Thoracic aorta (tissue), 2 donors: Measurements from ENCODE around the gene SLC6A11. TPM values are rescaled to one million over a fixed set of nuclear protein-coding genes. Genes with fewer than 3 reads are reported as not detected.

Experiments used
- ATAC-seq: fragments of 150-250 bp; one replicate; pipeline ENCODE4 v1.8.0; 2017; ENCODE audit warnings: low read depth; ENCODE audit not compliant: insufficient number of reproducible peaks, low FRiP score
- DNase-seq: peaks from one replicate; pipeline ENCODE4 v3.0.0-alpha.2; 2020; ENCODE audit warnings: low spot score
- H3K27ac ChIP-seq, 2 donors: fragments of 200-600 bp; sonication (generic); 1 replicate in 1 of 2; 2 replicates in 1 of 2; pipeline ENCODE4 v1.5.1; 2016; ENCODE audit warnings: mild to moderate bottlenecking in 2 of 2, moderate library complexity in 2 of 2
- H3K27me3 ChIP-seq: fragments of 200-600 bp; sonication (generic); replicated peaks from 2 replicates; pipeline ENCODE4 v1.6.0; 2016; ENCODE audit warnings: mild to moderate bottlenecking; ENCODE audit not compliant: insufficient read depth
- H3K36me3 ChIP-seq: fragments of 200-600 bp; sonication (generic); one replicate; pipeline ENCODE4 v1.5.1; 2016
- H3K4me1 ChIP-seq, 2 donors: fragments of 200-600 bp; sonication (generic); 1 replicate in 1 of 2; 2 replicates in 1 of 2; pipeline versions ENCODE4 v1.5.1 to v1.6.0; 2016; ENCODE audit warnings: low read depth in 2 of 2, mild to moderate bottlenecking in 1 of 2; ENCODE audit not compliant: control insufficient read depth in 1 of 2
- H3K4me3 ChIP-seq: fragments of 200-600 bp; sonication (generic); 2 replicates; pipeline ENCODE4 v1.5.1; 2016; ENCODE audit warnings: mild to moderate bottlenecking
- H3K9me3 ChIP-seq: fragments of 200-600 bp; sonication (generic); 2 replicates; pipeline ENCODE4 v1.5.1; 2016
- total RNA-seq, 2 donors: library from RNA; depleted of rRNA; stranded (reverse); fragments of >200 nt; gene quantifications; one replicate each; pipeline versions ENCODE4 v1.1.0 to v1.2.3, GENCODE V29; 2016
- TF ChIP-seq, protein P1 (sequence below): fragments of 200-600 bp; sonication (generic); IDR thresholded peaks from one replicate; pipeline ENCODE4 v1.5.1; 2019; ENCODE audit warnings: antibody characterized with exemption

The SLC6A11 gene
- total RNA-seq, 2 donors from 2014 or later, result not detected

GRCh38 chr3:10792208-10792607 lies 23.8 kb upstream of the SLC6A11 start:
- H3K27me3 ChIP-seq, result no peaks in the 10 kb centered on the region
- H3K9me3 ChIP-seq, result no peaks in the 10 kb centered on the region
- TF ChIP-seq, protein P1, sequence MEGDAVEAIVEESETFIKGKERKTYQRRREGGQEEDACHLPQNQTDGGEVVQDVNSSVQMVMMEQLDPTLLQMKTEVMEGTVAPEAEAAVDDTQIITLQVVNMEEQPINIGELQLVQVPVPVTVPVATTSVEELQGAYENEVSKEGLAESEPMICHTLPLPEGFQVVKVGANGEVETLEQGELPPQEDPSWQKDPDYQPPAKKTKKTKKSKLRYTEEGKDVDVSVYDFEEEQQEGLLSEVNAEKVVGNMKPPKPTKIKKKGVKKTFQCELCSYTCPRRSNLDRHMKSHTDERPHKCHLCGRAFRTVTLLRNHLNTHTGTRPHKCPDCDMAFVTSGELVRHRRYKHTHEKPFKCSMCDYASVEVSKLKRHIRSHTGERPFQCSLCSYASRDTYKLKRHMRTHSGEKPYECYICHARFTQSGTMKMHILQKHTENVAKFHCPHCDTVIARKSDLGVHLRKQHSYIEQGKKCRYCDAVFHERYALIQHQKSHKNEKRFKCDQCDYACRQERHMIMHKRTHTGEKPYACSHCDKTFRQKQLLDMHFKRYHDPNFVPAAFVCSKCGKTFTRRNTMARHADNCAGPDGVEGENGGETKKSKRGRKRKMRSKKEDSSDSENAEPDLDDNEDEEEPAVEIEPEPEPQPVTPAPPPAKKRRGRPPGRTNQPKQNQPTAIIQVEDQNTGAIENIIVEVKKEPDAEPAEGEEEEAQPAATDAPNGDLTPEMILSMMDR, result no peak
- H3K4me3 ChIP-seq, result no peak overlapping the region
- H3K27ac ChIP-seq, result no peak overlapping the region
- H3K36me3 ChIP-seq, result no peaks in the 10 kb centered on the region
- no peaks in the 10 kb centered on the region for H3K4me1 ChIP-seq
- no peak for ATAC-seq
- no peak for DNase-seq

DNA sequence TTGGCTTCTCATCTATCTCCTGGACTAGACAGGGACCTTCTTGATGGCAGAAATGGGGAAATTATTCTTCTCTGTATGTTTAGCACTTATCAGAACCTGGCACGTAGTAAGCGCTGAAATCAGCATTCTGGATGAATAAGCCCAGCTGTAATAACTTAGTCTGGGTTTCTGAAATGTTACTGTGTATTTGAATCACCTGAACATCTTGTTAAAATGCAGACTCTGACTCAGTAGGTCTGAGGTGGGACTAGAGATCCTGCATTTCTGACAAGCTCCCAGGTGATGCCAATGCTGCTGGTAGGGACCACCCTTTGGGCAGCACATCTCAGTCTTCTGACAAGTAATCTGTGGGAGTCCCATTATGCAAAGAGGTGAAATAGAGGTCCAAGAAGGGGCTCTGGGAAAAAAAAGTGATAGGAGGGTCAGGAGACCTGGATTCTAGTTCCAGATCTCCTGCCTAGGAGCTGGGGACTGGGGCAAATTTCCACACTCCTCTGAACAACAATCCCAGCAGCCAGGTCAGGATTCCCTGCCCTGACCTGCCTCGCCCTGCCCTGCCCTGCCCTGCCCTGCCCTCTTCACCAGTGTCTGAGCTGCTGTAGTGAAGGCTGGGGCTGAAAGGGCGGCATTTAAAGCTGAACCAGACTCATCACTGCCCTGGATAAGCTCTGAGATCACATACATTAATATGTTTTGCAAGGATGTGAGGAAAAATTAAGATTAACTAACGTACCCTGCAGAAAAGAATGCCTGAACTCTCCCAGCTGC lies 17.2 kb upstream of the SLC6A11 start:
- no peak for ATAC-seq
- Histone ChIP-seq H3K27ac (no peak overlapping the region), H3K9me3 (no peaks in the 10 kb centered on the region), H3K27me3 (no peaks in the 10 kb centered on the region), H3K4me1 (no peaks in the 10 kb centered on the region), H3K36me3 (no peaks in the 10 kb centered on the region), H3K4me3 (no peak overlapping the region)
- TF ChIP-seq, protein P1, result no peak
- DNase-seq, result no peak

DNA sequence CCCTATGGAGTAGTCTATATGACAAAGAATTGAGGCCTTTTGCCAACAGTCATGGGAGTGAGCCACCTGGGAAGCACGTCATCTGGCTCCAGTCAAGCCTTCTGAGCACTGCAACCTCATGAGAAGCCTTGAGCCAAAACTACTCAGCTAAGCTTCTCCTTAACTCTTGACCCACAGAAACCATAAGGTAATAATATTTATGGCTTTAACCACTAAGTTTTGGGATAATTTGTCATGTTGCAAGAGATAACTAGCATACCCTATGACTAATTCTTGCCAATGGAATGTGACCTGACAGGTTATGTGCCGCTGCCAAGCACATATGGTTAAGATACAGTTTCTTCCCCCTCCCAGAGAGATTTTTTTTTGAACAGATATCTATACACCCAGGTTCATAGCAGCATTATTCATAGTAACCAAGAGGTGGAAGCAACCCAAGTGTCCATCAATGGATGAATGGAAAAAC lies 11.8 kb upstream of the SLC6A11 start:
- ATAC-seq (no peak), DNase-seq (no peak)
- Histone ChIP-seq H3K36me3 (no peaks in the 10 kb centered on the region), H3K4me3 (no peak overlapping the region), H3K4me1 (no peaks in the 10 kb centered on the region), H3K9me3 (no peaks in the 10 kb centered on the region), H3K27ac (no peak overlapping the region), H3K27me3 (no peaks in the 10 kb centered on the region)
- TF ChIP-seq, protein P1, result no peak

DNA sequence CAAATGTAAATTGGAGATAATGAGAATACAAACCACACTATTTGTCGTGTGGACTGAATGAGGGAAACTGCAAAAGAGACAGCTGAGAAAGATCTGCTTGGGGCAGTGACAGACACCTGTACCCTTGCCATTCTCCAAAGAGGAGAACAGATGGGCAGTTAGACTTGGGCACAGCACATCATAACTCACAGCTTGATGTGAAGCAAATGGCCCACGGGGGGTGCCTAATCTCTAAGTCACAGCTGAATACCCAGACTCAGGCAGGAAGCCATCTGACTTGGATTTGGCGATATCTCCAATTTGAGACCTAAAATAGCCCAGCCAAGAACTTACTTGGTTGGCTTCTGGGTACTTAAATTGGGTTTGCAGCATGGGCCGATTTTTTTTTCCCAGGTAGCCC lies 10.0 kb upstream of the SLC6A11 start:
- DNase-seq (no peak), ATAC-seq (no peak)
- Histone ChIP-seq H3K36me3 (no peaks in the 10 kb centered on the region), H3K27ac (no peak overlapping the region), H3K27me3 (no peaks in the 10 kb centered on the region), H3K9me3 (no peaks in the 10 kb centered on the region), H3K4me1 (no peaks in the 10 kb centered on the region), H3K4me3 (no peak overlapping the region)
- TF ChIP-seq, protein P1, result no peak

DNA sequence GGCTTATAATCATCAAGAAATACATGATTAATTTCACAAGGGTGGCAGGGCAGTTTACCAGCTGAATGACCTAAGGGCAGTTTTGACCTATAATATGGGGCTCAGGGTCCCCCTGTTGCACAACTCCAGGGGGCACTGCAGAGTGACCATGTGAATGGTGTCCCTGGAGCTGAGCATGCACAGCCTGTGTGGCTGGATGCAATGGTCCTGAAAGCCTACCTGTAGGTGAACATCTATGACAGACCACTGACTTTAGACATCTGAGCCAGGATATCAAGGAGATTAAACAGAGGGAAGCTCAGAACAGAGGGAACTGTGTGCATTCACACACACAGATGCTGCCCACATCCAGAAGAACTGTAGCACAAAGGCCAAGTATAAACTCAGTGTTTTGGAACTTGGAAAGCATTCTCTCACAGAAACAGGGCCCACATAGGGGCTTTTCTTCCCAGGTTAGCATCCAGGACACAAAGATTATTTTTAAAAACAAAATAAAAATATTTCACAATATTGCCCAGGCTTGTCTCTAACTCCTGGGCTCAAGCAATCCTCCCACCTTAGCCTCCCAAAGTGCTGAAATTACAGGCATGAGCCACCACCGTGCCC lies 7.8 kb upstream of the SLC6A11 start:
- no peak for DNase-seq
- H3K9me3 ChIP-seq, result no peaks in the 10 kb centered on the region

More for the DNA sequence above, 7.8 kb upstream of the SLC6A11 start:
- H3K4me3 ChIP-seq, result no peak overlapping the region
- TF ChIP-seq, protein P1, result no peak
- no peak for ATAC-seq
- H3K4me1 ChIP-seq, result no peaks in the 10 kb centered on the region
- no peak overlapping the region for H3K27ac ChIP-seq
- no peaks in the 10 kb centered on the region for H3K36me3 ChIP-seq
- H3K27me3 ChIP-seq, result no peaks in the 10 kb centered on the region
